NCI-H2171 (cell line): ENCODE results near the gene SPC25.

ENCODE experiments used
- DNase-seq: peaks from one replicate; lab custom pipeline; 2025; lab: John Stamatoyannopoulos, UW

SPC25 gene

GRCh38 chr2:168841445-168841844 lies 48.8 kb downstream of the SPC25 start:
- DNase-seq: no peak

- DNase-seq: no peak
Measured at GRCh38 chr2:168835969-168836368, 54.3 kb downstream of the SPC25 start.

- DNase-seq: no peak
Measured at GRCh38 chr2:168831662-168832061, 58.6 kb downstream of the SPC25 start.

GRCh38 chr2:168830958-168831357 lies 59.3 kb downstream of the SPC25 start:
- DNase-seq: no peak

GRCh38 chr2:168825126-168825525 lies 65.1 kb downstream of the SPC25 start:
- DNase-seq: no peak

GRCh38 chr2:168821992-168822391 lies 68.2 kb downstream of the SPC25 start:
- no peak for DNase-seq

- no peak for DNase-seq
Measured at GRCh38 chr2:168821577-168821976, 68.7 kb downstream of the SPC25 start.
